Ovary (tissue), 3 donors: Measurements from ENCODE around the gene ZCCHC14.

Experiments
- POLR2A ChIP-seq: fragments of 450-650 bp; IDR thresholded peaks from one replicate; pipeline ENCODE4 v1.6.1; 2017; ENCODE audit warnings: antibody characterized with exemption, mild to moderate bottlenecking, moderate library complexity
- TF ChIP-seq, protein P1 (sequence below), 3 donors: fragments of 450-650 bp in 2 of 3; fragments of 200-600 bp in 1 of 3; IDR thresholded peaks; one replicate each; pipeline versions ENCODE4 v1.5.1 to v1.8.0; 2016 to 2022; ENCODE audit warnings: antibody characterized with exemption in 3 of 3, mild to moderate bottlenecking in 1 of 3
- donor health status: DM: no; HTN: no; CAD: no.

DNA sequence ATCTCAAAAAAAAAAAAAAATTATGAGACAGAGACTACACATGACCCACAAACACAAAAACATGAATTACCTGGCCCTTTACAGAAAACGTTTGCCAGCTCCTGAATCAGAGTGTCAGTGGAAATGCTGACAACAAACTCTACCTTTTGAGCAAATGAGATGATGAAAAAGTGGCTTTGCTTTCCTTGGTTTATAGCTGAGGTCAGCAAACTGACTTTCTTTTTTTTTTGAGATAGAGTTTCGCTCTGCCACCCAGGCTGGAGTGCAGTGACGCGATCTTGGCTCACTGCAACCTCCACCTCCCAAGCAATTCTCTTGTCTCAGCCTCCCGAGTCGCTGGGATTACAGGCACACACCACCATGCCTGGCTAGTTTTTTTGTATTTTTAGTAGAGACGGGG, 46.3 kb downstream of the ZCCHC14 start:
- TF ChIP-seq, protein P1, sequence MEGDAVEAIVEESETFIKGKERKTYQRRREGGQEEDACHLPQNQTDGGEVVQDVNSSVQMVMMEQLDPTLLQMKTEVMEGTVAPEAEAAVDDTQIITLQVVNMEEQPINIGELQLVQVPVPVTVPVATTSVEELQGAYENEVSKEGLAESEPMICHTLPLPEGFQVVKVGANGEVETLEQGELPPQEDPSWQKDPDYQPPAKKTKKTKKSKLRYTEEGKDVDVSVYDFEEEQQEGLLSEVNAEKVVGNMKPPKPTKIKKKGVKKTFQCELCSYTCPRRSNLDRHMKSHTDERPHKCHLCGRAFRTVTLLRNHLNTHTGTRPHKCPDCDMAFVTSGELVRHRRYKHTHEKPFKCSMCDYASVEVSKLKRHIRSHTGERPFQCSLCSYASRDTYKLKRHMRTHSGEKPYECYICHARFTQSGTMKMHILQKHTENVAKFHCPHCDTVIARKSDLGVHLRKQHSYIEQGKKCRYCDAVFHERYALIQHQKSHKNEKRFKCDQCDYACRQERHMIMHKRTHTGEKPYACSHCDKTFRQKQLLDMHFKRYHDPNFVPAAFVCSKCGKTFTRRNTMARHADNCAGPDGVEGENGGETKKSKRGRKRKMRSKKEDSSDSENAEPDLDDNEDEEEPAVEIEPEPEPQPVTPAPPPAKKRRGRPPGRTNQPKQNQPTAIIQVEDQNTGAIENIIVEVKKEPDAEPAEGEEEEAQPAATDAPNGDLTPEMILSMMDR (IDR thresholded peaks at IDR 0.05): no peak
- no peak for TF ChIP-seq POLR2A
